22Rv1 (cell line): ENCODE results near the gene RGS7.
"Not testable (repeated sequence)": the region's sequence is repeated elsewhere in the genome, so short reads cannot be mapped to it uniquely, and the experiment has no call there.

Experiments
- H3K27ac ChIP-seq: fragments of 450-650 bp; 2 replicates; pipeline ENCODE4 v1.5.1; 2017
- CTCF ChIP-seq: fragments of 450-650 bp; IDR thresholded peaks from 2 replicates; pipeline ENCODE4 v1.5.1; 2017; ENCODE audit warnings: mild to moderate bottlenecking
- ZFX ChIP-seq: fragments of 450-650 bp; IDR thresholded peaks from 2 replicates; pipeline ENCODE4 v1.6.1; 2017; ENCODE audit warnings: antibody characterized with exemption, borderline replicate concordance

The RGS7 gene

GRCh38 chr1:241299347-241299746, 57.7 kb downstream of the RGS7 start:
- no peak overlapping the region for H3K27ac ChIP-seq
- TF ChIP-seq ZFX: no peak
- TF ChIP-seq CTCF: no peak

GRCh38 chr1:241292973-241293372, 64.0 kb downstream of the RGS7 start:
- H3K27ac ChIP-seq: no peak overlapping the region
- TF ChIP-seq ZFX (no peak), CTCF (no peak)

GRCh38 chr1:241291548-241291947, 65.5 kb downstream of the RGS7 start:
- H3K27ac ChIP-seq: not testable (repeated sequence)

- TF ChIP-seq ZFX (no peak), CTCF (no peak)
- H3K27ac ChIP-seq: no peak overlapping the region
Observed at GRCh38 chr1:241286486-241286885, 70.5 kb downstream of the RGS7 start.

- TF ChIP-seq CTCF (no peak), ZFX (no peak)
- H3K27ac ChIP-seq: no peak overlapping the region
Observed at GRCh38 chr1:241276391-241276790, 80.6 kb downstream of the RGS7 start.

- TF ChIP-seq CTCF (no peak), ZFX (no peak)
- no peak overlapping the region for H3K27ac ChIP-seq
Observed at GRCh38 chr1:241275981-241276380, 81.0 kb downstream of the RGS7 start.

GRCh38 chr1:241275226-241275625, 81.8 kb downstream of the RGS7 start:
- H3K27ac ChIP-seq: no peak overlapping the region
- TF ChIP-seq CTCF: no peak
- no peak for TF ChIP-seq ZFX

- H3K27ac ChIP-seq: no peak overlapping the region
- TF ChIP-seq CTCF (no peak), ZFX (no peak)
Observed at GRCh38 chr1:241274693-241275092, 82.3 kb downstream of the RGS7 start.
